Skin of body (tissue), 2 donors: ENCODE results near the gene S100A5. TPM values are rescaled to one million over a fixed set of nuclear protein-coding genes. Genes with fewer than 3 reads are reported as not detected.

Source experiments
- DNase-seq: peaks from one replicate; lab custom pipeline; 2025; lab: John Stamatoyannopoulos, UW
- total RNA-seq: library from RNA; depleted of rRNA; stranded (reverse); fragments of >200 nt; gene quantifications from one replicate; pipeline ENCODE4 v1.2.3, GENCODE V29; 2014

The S100A5 gene
- total RNA-seq, 1 donor from 2014 or later = not detected

DNA sequence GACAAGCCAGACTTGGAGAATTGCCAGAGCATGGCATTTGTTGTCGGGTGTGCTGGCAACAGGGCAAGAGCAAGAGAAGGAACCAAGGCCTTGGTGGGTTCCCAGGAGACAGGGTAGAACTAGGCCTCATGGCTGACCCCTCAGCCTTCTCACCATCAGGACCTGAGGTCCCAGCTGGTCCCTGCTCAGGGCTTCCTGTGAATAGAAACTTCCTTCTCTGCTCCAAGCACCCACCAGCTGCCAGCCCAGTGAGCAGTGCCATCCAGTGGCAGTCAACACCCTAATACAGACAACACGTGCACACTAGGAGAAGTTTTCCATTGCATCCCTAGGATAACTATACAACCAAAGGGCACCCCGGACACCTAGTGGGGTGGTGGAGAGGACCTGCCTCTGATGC, 27.7 kb downstream of the S100A5 start:
- no peak for DNase-seq

DNA sequence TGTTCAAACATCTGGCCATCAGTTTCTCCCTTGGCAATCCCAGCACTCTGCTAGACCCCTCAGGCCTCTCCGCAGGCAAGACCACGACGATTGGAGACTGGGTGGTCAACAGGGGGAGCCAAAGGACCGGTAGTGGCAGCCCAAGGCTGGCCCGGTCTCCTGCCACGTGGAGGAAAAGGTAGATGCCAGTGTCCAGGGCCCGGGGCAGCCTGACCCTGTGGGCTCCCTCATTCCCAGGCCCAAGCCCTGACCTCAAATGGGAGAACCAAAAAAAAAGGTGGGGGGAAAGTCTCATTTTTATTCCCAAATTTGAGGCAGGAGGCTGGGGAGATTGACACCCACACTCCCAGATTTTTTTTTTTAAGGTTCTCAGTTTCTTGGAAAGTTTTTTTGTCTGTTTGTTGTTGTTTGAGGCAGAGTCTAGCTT, 29.7 kb downstream of the S100A5 start:
- DNase-seq = peak; percentile 41

DNA sequence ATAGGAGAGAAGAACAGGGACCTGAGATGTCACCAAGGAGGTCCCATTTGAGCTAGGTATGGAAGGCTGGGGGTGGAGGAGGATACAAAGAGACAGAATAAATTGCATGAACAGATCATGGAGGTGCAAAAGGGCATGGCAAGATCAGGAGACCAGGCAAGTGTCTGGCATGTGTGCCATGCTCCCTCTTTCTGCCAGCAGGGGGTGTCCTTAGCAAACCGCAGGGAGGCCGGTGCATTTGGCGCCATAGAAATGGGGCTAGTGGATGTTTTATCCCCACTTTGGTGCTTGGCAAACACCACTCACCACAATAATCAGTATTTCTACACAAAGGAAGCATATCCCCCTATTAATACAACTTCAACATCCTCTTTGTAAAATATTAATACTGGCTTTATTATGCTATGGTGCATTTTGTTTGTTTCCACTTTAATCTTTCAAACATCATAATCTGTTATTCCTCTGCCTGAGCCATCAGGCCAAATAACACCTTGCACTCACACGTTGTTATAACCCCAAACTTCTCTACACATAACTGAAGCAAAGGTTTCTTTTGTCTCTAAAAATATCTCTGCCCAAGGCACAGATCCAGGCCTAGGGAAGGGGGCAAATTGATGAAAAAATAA, 30.9 kb downstream of the S100A5 start:
- no peak for DNase-seq

DNA sequence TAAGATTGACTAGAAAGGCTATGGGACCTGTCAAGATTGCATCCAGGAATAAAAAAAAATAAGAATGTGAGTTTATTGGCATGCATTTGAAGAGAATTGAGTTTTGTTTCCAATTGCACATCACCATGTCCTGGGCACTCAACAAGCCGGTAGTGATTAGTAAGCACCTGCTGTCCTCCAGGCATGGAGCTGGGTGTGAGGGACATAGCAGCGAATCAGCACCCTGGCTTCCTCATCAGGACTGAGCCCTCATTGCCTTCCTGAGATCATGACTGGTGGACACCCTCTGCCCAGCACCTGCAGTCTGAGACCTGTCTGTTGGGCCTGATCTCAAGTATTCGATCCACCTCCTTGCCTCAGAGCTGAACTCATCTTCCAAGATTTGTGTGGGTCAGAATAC, 31.7 kb downstream of the S100A5 start:
- no peak for DNase-seq

DNA sequence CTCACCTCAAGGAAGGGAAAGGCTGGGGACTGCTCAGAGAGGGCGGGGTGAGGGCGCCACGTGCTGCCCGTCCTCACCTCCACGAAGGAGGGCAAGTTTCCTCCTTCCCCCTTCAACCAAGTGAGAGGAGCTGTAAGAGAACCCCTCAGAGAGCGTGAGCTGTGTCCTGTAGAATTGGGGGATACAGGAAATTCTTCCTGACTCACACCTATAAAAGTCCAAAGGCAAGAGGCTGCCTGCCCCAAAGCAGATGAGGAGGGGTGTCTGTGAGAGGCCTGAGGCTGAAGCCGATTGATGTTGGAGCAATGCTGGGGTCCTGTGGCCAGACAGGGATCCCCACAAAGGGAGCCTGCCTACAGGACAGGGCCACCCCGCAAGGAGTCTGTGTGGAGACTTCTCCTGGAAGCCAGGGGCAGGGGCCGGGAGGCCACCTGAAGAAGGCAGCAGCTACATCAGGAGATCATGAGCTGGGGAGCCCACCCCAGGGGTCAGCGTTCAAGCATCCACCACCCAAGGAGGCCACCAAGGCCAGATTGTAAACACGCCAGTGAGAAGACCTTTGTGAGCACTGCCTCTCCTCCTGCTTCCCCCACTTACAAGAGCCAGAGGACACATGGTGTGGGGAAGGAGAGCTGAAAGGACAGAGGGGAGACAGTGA, 32.7 kb downstream of the S100A5 start:
- no peak for DNase-seq

DNA sequence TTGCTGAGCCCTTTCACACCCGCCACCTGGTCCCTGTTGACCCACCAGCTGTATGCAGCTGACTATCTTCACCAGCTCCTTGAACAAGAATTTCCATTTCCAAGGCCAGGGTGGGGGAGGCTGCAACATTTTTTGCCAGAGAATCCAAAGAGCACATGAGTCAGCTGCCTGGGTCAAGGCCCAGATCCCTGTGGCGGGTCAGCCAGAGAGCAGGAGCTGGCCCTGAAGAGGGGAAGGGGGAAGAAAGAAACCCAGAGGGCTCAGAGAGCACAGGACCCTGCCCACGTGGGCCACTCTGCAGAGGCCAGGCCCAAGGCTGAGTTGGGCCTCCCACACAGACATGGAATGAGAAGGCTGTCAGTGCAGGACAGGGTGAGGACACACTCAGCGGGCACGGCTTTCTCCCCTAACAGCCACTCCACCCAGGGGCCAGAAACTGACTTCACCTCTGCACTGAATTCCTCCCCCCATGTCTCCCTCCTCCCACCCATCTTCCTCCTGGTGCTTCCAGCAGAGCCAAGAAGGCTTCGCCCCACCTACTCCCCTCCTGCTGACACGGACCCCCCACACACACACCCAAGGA, 33.8 kb downstream of the S100A5 start:
- peak; percentile 58 for DNase-seq

DNA sequence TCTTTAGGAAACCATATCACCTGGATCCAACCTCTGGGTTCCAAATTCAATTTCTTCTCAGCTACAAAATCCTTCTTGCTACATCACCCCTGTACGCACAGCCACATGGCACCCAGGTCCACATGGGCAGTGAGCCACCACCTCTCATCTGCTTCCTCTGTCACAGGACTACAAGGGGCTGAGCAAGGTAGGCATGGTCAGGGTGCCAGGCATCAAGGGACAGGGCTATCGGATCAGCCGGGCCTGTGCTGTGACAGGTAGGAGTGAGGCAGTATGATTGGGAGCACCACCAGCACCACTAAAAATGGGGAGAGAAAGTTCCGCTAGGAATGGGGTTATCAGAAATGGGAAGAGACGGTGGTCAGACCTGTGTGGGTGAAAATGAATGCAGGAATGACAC, 34.3 kb downstream of the S100A5 start:
- no peak for DNase-seq

DNA sequence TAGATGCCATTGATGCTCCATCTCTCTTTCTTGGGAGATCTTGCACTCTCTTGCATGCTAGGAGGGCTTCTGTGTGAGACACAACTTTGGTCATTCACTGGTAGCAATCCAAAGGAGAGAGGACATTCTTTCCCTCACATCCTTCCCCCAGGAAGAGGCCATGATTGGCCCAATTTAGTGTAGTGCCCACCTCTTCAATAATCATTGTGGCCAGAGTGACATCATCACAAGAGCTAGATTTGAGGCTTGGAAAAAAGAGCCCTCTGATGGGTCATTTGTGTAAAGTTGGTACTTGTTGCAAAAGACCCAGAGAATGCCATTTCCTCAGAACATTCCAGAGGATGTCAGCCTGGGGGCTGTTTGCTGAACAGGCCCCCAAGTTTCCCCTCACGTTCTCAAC, 35.2 kb downstream of the S100A5 start:
- DNase-seq = no peak

DNA sequence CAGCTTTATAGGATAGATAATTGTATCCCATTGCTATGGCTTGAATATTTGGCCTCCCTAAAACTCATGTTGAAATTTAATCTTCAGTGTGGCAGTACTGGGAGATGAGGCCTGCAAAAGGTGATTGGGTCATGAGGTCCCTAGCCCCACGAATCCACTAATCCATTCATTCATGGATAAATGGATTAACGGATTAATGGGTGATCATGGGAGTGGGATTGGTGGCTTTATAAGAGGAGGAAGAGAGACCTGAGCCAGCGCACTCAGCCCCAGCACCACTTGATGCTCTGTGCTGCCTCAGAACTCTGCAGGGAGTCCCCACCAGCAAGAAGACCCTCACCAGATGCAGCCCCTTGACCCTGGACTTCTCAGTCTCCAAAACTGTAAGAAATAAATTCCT, 37.0 kb downstream of the S100A5 start:
- no peak for DNase-seq

DNA sequence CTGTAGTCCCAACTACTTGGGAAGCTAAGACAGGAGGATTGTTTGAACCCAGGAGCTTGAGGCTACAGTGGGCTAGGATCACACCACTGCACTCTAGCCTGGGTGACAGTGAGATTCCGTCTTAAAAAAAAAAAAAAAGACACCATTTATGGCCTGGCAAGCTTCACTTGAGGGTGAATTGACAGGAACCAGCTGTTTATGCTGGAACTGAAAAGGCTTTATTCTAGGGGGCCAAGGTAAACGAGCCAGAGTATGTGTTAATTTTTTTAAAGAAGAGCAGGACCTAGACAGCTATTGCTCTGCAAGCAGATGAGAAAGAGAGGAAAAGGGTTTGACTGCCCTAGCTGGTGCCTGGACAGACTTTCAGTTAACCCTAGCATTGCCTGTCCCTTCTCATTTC, 42.0 kb downstream of the S100A5 start:
- DNase-seq = no peak

DNA sequence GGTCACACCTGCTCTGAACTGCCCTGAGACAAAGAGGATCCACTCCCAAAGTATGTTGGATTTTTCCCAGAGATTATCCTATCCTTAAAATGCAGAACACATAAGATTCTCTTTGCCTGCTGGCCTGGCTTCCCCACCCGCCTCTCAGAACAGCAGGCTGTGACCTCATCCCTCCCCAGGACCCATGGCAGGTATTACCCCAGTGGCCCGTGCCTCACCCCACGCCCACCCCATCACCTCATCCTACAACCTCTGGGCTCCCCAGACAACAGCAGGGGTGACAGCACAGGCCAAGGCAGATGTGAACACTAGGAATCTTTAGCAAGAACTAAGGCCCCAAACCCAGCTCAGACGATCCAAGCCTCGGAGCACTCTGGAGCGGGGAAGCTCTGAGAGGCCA, 45.2 kb downstream of the S100A5 start:
- no peak for DNase-seq

DNA sequence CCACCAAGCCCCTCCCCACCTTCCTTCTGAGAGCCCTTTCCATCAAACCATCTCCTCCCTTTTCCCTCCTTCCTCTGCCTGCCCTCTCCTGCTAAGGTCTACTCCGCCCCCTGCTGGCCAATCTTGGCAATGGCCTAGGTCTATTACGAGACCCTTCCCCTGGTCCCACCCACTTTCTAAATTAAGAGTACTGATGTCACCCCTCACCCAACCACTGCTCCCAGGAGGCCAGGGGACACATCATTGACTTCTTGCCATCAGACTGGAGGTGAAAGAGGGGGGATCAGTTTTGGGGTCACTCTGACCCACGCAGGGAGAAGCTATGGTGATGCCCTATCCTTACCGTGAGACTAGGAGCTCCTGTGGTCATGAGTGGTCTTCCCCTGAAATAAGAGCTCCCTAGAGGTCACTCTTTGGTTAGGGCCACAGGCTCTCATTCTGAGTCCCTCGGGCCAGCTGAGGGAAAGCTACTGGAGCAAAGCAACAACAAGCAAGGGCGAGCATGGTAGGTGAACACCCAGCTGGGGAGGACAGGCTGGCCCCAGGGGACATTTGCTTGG, 45.7 kb downstream of the S100A5 start:
- peak; percentile 39 for DNase-seq

DNA sequence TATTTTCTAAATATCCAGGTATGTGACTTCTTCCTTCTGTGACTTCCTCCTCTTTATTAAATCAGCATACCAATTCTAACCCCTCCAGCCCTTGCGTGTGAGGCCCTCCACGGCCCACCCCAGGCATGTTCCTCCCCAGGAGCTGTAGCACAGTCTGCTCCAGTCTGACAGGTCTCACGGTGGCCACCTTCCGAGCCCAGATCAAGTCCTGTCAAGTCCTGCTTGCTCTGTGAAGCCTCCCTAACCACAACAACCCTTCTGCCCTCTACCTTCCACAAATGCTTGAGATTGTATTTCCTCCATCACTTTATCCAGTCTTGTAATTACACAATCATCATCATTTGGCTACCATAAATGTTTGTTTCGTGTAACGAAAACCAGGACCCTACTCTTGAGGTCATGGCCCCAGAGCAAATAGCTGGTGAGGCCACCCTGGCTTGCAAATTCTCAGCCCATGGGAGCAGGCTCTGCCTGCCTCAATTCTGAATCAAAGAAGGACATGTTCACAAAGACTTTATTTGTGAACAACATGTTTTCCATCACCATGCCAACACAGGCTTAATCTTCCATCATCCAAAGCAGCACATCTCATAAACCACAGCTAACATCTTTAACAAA, 47.3 kb downstream of the S100A5 start:
- DNase-seq = no peak

DNA sequence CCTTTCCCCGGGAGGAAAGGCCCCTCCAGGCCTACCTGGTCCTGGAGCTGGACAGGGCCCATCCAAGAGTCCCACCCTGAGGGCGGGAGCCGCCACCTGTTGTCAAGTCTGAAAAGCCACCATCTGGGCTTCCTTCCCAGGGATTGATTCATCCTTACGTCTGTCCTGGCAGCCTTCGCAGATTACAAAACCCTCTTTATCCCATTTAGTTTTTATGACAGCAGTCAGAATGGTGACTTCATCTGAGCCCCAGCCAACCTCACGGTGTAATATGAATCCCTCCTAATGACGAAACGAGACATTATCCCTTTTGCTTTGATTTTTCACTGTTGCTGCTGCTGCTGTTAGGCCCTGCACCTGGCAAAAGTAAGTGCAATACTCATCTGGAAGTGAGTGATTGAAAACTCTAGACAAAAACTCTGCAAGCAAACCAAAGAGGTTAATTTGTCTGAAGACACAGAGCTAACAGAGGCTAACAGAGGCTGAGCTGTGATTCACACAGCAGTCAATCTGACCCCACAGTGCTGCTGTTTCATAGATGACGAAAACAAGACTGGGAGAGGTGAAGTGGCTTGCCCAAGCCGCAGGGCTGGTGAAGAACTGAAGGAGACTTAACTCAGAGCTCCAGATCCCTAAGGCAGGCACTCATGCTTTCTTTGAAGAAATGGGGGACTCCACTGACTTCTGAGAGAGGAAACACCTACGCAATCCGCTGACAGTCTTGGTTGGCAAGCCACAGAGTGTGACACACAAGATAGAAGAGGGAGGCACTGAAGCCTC, 50.3 kb downstream of the S100A5 start:
- DNase-seq = peak; percentile 75

DNA sequence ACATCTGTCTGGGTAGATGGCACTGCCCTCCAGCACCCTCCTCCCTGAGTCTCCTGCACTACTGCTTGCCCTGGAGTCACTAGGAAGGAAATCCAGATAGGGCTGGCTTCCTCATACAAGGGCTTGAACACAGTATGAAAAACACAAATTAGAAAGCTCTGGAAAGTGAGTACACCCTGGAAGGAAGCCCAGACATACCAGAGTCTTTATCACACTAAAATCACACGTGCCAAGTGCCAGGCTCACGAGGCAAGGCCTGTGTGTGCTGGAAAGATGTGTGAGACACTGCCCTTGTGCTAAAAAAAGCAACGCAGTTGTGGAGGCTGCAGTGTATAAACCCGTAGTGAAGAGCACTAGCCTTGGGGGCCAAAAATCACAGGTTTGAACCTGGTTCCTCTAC, 52.0 kb downstream of the S100A5 start:
- no peak for DNase-seq

DNA sequence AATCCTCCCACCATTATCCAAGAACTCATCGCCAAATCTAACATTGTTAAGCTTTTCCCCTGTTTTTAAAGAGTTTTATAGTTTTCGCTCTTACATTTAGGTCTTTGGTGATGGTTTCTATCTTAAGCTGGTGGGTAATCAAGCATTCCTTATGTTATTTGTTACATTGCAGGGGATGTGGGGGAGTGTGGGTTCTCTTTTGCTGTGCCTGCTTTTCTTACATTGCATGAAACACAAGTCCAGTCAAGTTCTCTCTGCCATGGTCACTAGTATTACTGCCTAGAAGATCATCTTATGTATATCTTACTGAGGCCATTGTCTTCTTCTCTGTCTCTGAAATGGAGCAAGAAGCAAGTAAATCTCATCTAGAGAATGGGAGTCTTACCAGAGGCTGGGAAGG, 53.0 kb downstream of the S100A5 start:
- no peak for DNase-seq

Other genes starting within 250 kb of the S100A5 start
- 4.4 TPM for gene PGLYRP3, start 228.0 kb downstream of the S100A5 start, total RNA-seq
- gene PGLYRP4, start 192.1 kb downstream of the S100A5 start, total RNA-seq = 4.3 TPM
- gene S100A9, start 183.1 kb downstream of the S100A5 start, total RNA-seq = 1,024 TPM
- gene S100A12, start 165.3 kb downstream of the S100A5 start, total RNA-seq = 63.8 TPM
- 337 TPM for gene S100A8, start 149.9 kb downstream of the S100A5 start, total RNA-seq
- 0.30 TPM for gene S100A7A, start 124.4 kb downstream of the S100A5 start, total RNA-seq
- 130 TPM for gene S100A7, start 80.3 kb downstream of the S100A5 start, total RNA-seq
- 161 TPM for gene S100A6, start 4.9 kb downstream of the S100A5 start, total RNA-seq
- 102 TPM for gene S100A4, start 4.9 kb upstream of the S100A5 start, total RNA-seq
- gene S100A3, start 8.3 kb upstream of the S100A5 start, total RNA-seq = 36.0 TPM
- 71.6 TPM for gene S100A2, start 24.9 kb upstream of the S100A5 start, total RNA-seq
- 103 TPM for gene S100A16, start 72.2 kb upstream of the S100A5 start, total RNA-seq
- 141 TPM for gene S100A14, start 75.4 kb upstream of the S100A5 start, total RNA-seq
- gene S100A13, start 86.6 kb upstream of the S100A5 start, total RNA-seq = 17.8 TPM
- gene S100A1, start 87.5 kb upstream of the S100A5 start, total RNA-seq = 5.6 TPM
- gene CHTOP, start 93.1 kb upstream of the S100A5 start, total RNA-seq = 52.1 TPM
- 33.2 TPM for gene SNAPIN, start 117.8 kb upstream of the S100A5 start, total RNA-seq
- gene ILF2, start 130.1 kb upstream of the S100A5 start, total RNA-seq = 134 TPM
- 10.6 TPM for gene NPR1, start 137.8 kb upstream of the S100A5 start, total RNA-seq
- gene INTS3, start 187.1 kb upstream of the S100A5 start, total RNA-seq = 40.5 TPM
- 25.0 TPM for gene SLC27A3, start 234.5 kb upstream of the S100A5 start, total RNA-seq